Mesodermal cell (in vitro differentiated cells): ENCODE measurements around the gene OAS3.
"Not testable (repeated sequence)": the region's sequence is repeated elsewhere in the genome, so short reads cannot be mapped to it uniquely, and the experiment has no call there.

Experiments
- H3K27ac ChIP-seq: 2 replicates; pipeline ENCODE4 v1.7.0; 2013; ENCODE audit warnings: mild to moderate bottlenecking, low read depth, low read length, moderate library complexity; ENCODE audit not compliant: severe bottlenecking
- H3K36me3 ChIP-seq: 2 replicates; pipeline ENCODE4 v1.7.1; 2013; ENCODE audit warnings: mild to moderate bottlenecking, low read length, moderate library complexity; ENCODE audit not compliant: control insufficient read depth, insufficient read depth
- H3K4me1 ChIP-seq: one replicate; pipeline ENCODE4 v1.7.1; 2013; ENCODE audit warnings: mild to moderate bottlenecking, low read length; ENCODE audit not compliant: insufficient read depth, control insufficient read depth, poor library complexity, severe bottlenecking
- H3K4me3 ChIP-seq: 2 replicates; pipeline ENCODE4 v1.7.0; 2013; ENCODE audit warnings: low read length, control low read depth, mild to moderate bottlenecking; ENCODE audit not compliant: insufficient read depth, poor library complexity, severe bottlenecking; ENCODE audit errors: extremely low read depth
- H3K9me3 ChIP-seq: 2 replicates; pipeline ENCODE4 v1.7.1; 2013; ENCODE audit warnings: mild to moderate bottlenecking, low read length, moderate library complexity; ENCODE audit not compliant: control insufficient read depth
- WGBS, 2 experiments: methylation state at CpG; one replicate each; pipeline ENCODE4 v1.1.5; 2013; ENCODE audit warnings: missing lambda C conversion rate in 2 of 2; ENCODE audit not compliant: insufficient coverage in 2 of 2; 5-methylcytosine and 5-hydroxymethylcytosine counted together

The OAS3 gene

GRCh38 chr12:112986291-112986800 is 48.1 kb downstream of the OAS3 start:
- Histone ChIP-seq H3K27ac (no peak overlapping the region), H3K4me1 (no peaks in the 10 kb centered on the region), H3K4me3 (no peak overlapping the region), H3K36me3 (no peaks in the 10 kb centered on the region), H3K9me3 (peaks cover 7% of the 10 kb centered on the region)
- 84 to 87% methylated on average over 5 to 6 of the region's 7 CpGs for WGBS, 2 experiments

DNA sequence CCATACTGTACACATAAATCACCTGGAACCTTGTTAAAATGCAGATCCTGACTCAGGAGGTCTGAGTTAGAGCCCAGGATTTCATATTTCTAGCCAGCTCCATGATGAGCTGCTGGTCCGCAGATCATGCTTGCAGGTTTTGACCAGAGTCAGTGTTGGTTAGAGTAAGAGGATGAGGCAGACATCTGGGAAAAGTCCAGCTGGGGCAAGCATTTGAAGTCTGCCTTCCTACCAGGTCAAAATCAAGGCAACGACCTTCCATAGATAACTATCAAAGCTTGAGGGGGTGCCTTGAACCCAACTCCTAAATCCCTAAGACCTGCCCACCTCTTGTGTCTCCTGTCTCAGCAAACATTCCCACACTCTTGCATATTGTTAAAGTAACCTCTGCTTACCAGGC is 49.3 kb downstream of the OAS3 start:
- Histone ChIP-seq H3K4me1 (no peaks in the 10 kb centered on the region), H3K9me3 (peaks cover 9% of the 10 kb centered on the region), H3K27ac (no peak overlapping the region), H3K36me3 (no peaks in the 10 kb centered on the region), H3K4me3 (no peak overlapping the region)
- WGBS, 2 experiments = 52 to 90% methylated on average over 2 of the region's 2 CpGs

DNA sequence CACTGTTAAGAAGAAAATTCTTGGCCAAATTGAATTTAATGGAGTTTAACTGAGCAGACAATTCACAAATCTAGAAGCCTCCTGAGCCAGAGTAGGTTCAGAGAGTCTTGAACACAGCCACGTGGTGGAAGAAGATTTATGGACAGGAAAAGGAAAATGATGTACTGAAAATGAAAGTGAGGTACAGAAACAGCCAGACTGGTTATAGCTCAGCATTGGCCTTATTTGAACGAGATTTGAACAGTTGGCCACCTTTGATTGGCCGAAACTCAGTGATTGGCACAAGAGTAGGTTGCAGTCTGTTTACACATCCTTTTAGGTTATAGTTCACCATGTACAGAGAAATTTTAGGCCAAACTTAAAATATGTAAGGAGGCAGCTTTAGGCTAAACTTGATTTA is 50.0 kb downstream of the OAS3 start:
- no peak overlapping the region for H3K4me3 ChIP-seq
- H3K9me3 ChIP-seq = peaks cover 12% of the 10 kb centered on the region
- H3K4me1 ChIP-seq = no peaks in the 10 kb centered on the region
- H3K36me3 ChIP-seq = no peaks in the 10 kb centered on the region
- 86 to 95% methylated on average over 2 to 3 of the region's 3 CpGs for WGBS, 2 experiments
- no peak overlapping the region for H3K27ac ChIP-seq

DNA sequence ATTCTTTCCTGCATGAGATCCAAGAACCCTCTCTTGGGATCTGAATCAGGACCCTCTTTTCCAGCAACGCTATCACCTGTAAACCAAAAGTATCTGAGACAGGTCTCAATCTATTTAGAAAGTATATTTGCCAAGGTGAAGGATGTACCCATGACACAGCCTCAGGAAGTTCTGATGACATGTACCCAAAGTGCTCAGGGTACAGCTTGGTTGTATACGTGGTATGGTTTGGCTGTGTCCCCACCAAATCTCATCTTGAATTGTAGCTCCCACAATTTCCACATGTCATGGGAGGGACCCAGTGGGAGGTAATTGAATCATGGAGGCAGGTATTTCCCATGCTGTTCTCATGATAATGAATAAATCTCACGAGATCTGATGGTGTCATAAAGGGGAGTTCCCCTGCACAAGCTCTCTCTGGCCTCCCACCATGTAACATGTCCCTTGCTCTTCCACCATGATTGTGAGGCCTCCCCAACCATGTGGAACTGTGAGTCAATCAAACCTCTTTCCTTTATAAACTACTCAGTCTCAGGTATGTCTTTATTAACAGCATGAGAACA is 50.6 kb downstream of the OAS3 start:
- not testable (repeated sequence) for H3K36me3 ChIP-seq, H3K4me3 ChIP-seq, H3K27ac ChIP-seq, H3K4me1 ChIP-seq
- 89% methylated on average over 2 of the region's 3 CpGs; no CpG with 5 or more reads in 1 of the 2 experiments for WGBS, 2 experiments
- H3K9me3 ChIP-seq = peaks cover 12% of the 10 kb centered on the region

DNA sequence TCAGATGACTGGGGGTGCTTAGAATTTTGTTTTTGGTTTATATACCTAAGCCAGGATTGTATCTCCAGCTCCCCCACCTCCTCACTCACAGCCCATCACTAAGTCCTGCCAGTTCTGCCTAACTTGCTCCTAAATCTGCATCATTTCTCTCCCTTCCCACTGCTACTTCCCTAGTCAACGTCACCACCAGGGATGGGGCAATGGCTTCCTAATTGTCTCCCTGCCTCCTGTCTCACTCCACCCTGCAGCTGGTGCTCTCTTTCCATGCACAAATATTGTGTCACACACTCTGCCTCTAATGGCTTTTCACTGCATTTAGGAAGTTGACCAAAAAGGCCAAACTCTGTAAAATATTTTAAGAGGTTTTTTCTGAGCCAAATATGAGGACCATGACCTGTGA is 51.5 kb downstream of the OAS3 start:
- H3K9me3 ChIP-seq = peaks cover 7% of the 10 kb centered on the region
- H3K4me3 ChIP-seq = no peak overlapping the region
- no peaks in the 10 kb centered on the region for H3K4me1 ChIP-seq
- 88 to 100% methylated on average over 1 of the region's 1 CpG for WGBS, 2 experiments
- H3K27ac ChIP-seq = no peak overlapping the region
- no peaks in the 10 kb centered on the region for H3K36me3 ChIP-seq

GRCh38 chr12:112992541-112993398 is 54.5 kb downstream of the OAS3 start:
- whole genome bisulfite sequencing, 2 experiments = no CpG with 5 or more reads among the region's 2 CpGs
- Histone ChIP-seq H3K27ac (no peak overlapping the region), H3K9me3 (peaks cover 5% of the 10 kb centered on the region), H3K4me1 (no peaks in the 10 kb centered on the region), H3K36me3 (no peaks in the 10 kb centered on the region), H3K4me3 (no peak overlapping the region)

DNA sequence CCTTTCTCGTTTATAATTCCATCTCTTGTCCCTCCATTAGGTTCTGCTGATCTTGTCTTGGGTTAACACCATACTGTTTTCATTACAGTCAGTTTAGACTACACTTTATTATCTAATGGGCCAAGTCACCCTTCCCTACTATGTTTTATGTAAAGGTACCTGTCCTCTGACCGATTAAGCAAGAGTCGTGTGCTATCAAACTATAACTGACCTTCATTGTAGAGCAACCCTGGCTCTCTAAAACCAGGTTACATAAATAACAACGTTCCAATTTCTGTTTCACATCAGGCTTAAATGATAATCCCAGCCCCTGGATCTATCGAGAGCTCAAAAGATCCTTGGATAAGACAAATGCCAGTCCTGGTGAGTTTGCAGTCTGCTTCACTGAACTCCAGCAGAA is 56.7 kb downstream of the OAS3 start:
- WGBS, 2 experiments = 76 to 79% methylated on average over 5 of the region's 5 CpGs
- Histone ChIP-seq H3K36me3 (no peaks in the 10 kb centered on the region), H3K4me1 (no peaks in the 10 kb centered on the region), H3K27ac (no peak overlapping the region), H3K9me3 (peaks cover 5% of the 10 kb centered on the region), H3K4me3 (no peak overlapping the region)

DNA sequence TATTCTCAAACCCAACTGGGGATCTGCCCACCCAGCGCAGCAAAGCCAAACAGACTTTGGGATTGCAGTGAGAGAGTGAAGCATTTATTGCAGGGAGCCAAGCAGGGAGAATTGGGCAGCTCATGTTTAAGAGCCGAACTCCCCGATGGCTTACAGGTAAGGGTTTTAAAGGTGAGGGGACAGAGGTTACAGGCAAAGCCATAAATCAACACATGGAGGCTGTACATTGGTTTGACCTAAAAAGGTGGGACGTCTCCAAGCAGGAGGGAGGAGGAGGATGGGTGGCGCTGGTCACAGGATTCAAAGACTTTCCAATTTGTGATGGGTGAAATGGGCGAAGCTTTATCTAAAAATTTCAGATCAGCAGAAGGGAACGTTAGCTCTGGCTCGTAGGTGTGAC is 58.2 kb downstream of the OAS3 start:
- WGBS, 2 experiments = 86 to 88% methylated on average over 6 of the region's 8 CpGs
- Histone ChIP-seq H3K4me1 (no peaks in the 10 kb centered on the region), H3K36me3 (no peaks in the 10 kb centered on the region), H3K27ac (no peak overlapping the region), H3K9me3 (peaks cover 5% of the 10 kb centered on the region), H3K4me3 (no peak overlapping the region)

- Histone ChIP-seq H3K36me3 (no peaks in the 10 kb centered on the region), H3K4me3 (no peak overlapping the region), H3K9me3 (peaks cover 3% of the 10 kb centered on the region), H3K4me1 (no peaks in the 10 kb centered on the region), H3K27ac (no peak overlapping the region)
- 88 to 92% methylated on average over 3 to 6 of the region's 7 CpGs for WGBS, 2 experiments
Observed at GRCh38 chr12:112997506-112997905, 59.2 kb downstream of the OAS3 start.

DNA sequence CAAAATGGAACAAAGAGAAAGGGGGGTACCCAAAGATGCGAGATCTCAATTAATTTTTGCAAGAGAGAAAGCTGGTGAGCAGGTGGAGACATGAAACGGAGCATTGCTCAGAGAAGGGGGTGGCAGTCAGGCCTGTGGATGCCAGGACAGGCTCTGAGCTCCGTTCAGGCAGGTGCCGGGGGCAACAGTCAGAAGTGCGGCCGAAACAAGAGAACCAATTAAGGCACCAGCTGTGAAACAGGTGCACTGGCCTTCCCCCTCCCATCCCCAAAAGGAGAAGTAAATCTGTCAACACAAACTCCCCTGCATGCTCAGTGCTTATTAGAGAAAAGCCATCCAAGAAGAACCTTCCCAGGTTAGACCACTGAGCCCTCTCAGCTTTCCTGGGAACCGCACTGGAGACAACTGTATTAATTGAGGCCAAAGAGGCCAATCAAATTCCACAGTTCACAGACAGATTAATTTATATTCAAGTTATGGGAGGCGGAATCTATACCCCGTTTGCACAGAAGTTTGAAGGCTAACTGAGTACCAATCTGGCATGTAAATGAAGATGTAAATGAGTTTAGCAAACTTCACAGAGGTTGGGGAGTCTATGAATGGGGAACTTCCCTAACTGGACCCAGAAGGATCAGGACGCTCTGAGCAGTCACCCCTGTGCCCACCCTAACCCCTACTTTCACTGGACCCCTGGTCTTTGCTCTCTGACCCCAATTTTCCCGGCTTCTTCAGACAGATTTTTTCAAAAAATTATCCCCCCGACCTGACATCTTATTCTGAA is 60.9 kb downstream of the OAS3 start:
- Histone ChIP-seq H3K9me3 (no peaks in the 10 kb centered on the region), H3K4me1 (no peaks in the 10 kb centered on the region), H3K36me3 (no peaks in the 10 kb centered on the region), H3K27ac (no peak overlapping the region), H3K4me3 (no peak overlapping the region)
- 83% methylated on average over 9 to 10 of the region's 12 CpGs for WGBS, 2 experiments
